DOHH2 (cell line): ENCODE results near the gene RAD52.

Experiments
- EZH2phosphoT487 ChIP-seq: fragments of 200-600 bp; sonication (generic); IDR thresholded peaks from 2 replicates; pipeline ENCODE4 v1.6.1; 2017; ENCODE audit warnings: borderline replicate concordance, mild to moderate bottlenecking, antibody characterized with exemption, low read length, moderate library complexity, mixed read lengths
- TF ChIP-seq, protein P1 (sequence below): fragments of 200-600 bp; sonication (generic); IDR thresholded peaks from one replicate; pipeline ENCODE4 v1.5.1; 2014; ENCODE audit warnings: antibody characterized with exemption, mild to moderate bottlenecking, low read depth, low read length; ENCODE audit not compliant: poor library complexity, severe bottlenecking

DNA sequence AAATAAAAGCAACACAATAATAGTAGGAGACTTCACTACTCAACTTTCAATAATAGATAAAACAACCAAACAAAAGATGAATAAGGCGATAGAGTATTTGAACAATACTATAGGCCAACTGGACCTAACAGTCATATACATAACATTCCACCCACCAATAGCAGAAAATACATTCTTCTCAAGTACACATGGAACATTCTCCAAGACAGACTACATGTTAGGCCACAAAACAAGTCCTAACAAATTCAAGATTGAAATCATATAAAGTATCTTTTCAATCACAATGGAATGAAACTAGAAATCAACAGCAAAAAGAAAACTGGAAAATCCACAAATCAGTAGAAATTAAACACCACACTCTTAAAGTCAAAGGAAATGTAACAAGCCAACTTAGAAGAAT lies 28.8 kb downstream of the RAD52 start:
- TF ChIP-seq, protein P1, sequence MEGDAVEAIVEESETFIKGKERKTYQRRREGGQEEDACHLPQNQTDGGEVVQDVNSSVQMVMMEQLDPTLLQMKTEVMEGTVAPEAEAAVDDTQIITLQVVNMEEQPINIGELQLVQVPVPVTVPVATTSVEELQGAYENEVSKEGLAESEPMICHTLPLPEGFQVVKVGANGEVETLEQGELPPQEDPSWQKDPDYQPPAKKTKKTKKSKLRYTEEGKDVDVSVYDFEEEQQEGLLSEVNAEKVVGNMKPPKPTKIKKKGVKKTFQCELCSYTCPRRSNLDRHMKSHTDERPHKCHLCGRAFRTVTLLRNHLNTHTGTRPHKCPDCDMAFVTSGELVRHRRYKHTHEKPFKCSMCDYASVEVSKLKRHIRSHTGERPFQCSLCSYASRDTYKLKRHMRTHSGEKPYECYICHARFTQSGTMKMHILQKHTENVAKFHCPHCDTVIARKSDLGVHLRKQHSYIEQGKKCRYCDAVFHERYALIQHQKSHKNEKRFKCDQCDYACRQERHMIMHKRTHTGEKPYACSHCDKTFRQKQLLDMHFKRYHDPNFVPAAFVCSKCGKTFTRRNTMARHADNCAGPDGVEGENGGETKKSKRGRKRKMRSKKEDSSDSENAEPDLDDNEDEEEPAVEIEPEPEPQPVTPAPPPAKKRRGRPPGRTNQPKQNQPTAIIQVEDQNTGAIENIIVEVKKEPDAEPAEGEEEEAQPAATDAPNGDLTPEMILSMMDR, result no peak
- TF ChIP-seq EZH2phosphoT487, result no peak
